A549 (cell line): ENCODE results near the gene SMG6.

Source experiments
- POLR2A ChIP-seq: IDR thresholded peaks from 2 replicates; pipeline ENCODE4 v1.6.1; 2012; ENCODE audit warnings: mild to moderate bottlenecking, low read length
- TF ChIP-seq, protein P1 (sequence below): fragments of 250-450 bp; sonication (Bioruptor Pico); IDR thresholded peaks from 2 replicates; pipeline ENCODE4 v1.5.0; 2020; ENCODE audit warnings: low read depth, mild to moderate bottlenecking, moderate library complexity
- TF ChIP-seq, protein P2 (sequence below): fragments of >200 bp; sonication (Bioruptor Twin); formaldehyde crosslinking; IDR thresholded peaks from 3 replicates; pipeline ENCODE4 v1.5.1; 2016

DNA sequence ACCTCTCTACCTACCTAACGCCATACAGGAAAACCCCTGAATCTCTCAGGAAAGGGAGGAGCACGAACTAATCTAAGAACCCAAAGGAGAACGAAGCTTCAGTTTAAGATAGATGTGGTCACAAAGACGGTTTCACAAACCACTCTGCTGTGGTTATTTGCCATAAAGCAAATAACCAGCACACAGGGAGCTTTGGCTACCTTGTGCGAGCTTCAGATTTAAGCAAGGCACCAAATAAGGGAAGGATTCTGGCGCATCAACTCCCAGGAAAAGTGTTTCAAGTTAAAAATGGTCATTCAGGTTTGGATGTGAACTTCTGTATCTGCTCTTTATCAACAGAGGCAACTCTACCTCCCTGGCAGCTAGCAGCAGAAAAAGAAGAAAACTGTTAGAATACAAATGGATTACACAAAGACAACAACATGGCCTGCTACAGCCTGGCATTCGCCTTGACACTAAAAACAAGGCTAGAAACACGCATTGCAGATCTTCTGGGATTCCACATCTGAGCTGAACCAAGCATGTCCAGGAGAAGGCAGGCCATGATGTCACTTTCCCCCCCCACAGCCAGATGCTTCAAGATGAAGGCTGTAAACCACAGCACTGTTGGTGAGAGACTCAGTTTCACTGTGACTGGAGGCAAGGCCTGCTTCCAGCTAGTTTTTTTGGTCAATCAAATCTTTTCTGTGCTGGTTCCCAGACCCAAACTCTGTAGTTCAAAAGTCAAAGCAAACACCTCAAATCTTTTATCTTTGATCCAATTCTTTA lies 43.6 kb downstream of the SMG6 start:
- TF ChIP-seq, protein P1, sequence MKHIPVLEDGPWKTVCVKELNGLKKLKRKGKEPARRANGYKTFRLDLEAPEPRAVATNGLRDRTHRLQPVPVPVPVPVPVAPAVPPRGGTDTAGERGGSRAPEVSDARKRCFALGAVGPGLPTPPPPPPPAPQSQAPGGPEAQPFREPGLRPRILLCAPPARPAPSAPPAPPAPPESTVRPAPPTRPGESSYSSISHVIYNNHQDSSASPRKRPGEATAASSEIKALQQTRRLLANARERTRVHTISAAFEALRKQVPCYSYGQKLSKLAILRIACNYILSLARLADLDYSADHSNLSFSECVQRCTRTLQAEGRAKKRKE (CRISPR knock-in tag) = no peak
- no peak for TF ChIP-seq POLR2A
- TF ChIP-seq, protein P2, sequence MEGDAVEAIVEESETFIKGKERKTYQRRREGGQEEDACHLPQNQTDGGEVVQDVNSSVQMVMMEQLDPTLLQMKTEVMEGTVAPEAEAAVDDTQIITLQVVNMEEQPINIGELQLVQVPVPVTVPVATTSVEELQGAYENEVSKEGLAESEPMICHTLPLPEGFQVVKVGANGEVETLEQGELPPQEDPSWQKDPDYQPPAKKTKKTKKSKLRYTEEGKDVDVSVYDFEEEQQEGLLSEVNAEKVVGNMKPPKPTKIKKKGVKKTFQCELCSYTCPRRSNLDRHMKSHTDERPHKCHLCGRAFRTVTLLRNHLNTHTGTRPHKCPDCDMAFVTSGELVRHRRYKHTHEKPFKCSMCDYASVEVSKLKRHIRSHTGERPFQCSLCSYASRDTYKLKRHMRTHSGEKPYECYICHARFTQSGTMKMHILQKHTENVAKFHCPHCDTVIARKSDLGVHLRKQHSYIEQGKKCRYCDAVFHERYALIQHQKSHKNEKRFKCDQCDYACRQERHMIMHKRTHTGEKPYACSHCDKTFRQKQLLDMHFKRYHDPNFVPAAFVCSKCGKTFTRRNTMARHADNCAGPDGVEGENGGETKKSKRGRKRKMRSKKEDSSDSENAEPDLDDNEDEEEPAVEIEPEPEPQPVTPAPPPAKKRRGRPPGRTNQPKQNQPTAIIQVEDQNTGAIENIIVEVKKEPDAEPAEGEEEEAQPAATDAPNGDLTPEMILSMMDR = no peak
